IMR-90 (cell line): Measurements from ENCODE around the gene XAGE3. TPM values are rescaled to one million over a fixed set of nuclear protein-coding genes. Genes with fewer than 3 reads are reported as not detected.
"Not testable (repeated sequence)": the region's sequence is repeated elsewhere in the genome, so short reads cannot be mapped to it uniquely, and the experiment has no call there.

Experiments
- ATAC-seq: fragments of 200-7000 bp; cut with Tn5 transposase; 2 replicates; pipeline ENCODE4 v1.9.1; 2020; ENCODE audit warnings: low read depth, mild to moderate bottlenecking, moderate library complexity
- BruUV-seq: library from RNA; stranded (reverse); fragments of 400-500 nt; replicated peaks from 2 replicates; lab custom pipeline; 2021; lab: Mats Ljungman, UMichigan
- CTCF ChIA-PET: fragments of 300-600 bp; formaldehyde crosslinking; extraction: SDS; loops from one replicate; lab custom pipeline; 2021; ENCODE audit warnings: antibody characterized with exemption; lab: Yijun Ruan, JAX
- POLR2A ChIA-PET: fragments of 300-600 bp; sonication (Branson Sonifier 250); formaldehyde crosslinking; loops from one replicate; lab custom pipeline; 2022; ENCODE audit warnings: antibody characterized with exemption; ENCODE audit not compliant: unreplicated experiment; lab: Charles Lee
- DNase-seq: peaks from one replicate; pipeline ENCODE4 v3.0.0; 2013
- H2AFZ ChIP-seq: replicated peaks from 2 replicates; pipeline ENCODE3; 2013; ENCODE audit warnings: low read length, mild to moderate bottlenecking; ENCODE audit not compliant: poor library complexity
- H2AK5ac ChIP-seq: 2 replicates; pipeline ENCODE4 v1.6.1; 2013; ENCODE audit warnings: low read depth, low read length, inconsistent platforms
- H2AK9ac ChIP-seq: replicated peaks from 2 replicates; pipeline ENCODE3; 2013; ENCODE audit warnings: mild to moderate bottlenecking, low read depth, low read length, moderate library complexity; ENCODE audit not compliant: poor library complexity
- H2BK120ac ChIP-seq: 2 replicates; pipeline ENCODE4 v1.6.1; 2013; ENCODE audit warnings: low read depth, low read length, inconsistent platforms
- H2BK15ac ChIP-seq: 3 replicates; pipeline ENCODE4 v1.6.1; 2013; ENCODE audit warnings: low read depth, low read length, inconsistent platforms
- H2BK20ac ChIP-seq: 2 replicates; pipeline ENCODE4 v1.6.1; 2013; ENCODE audit warnings: low read depth, mild to moderate bottlenecking, inconsistent platforms, low read length, moderate library complexity
- H2BK5ac ChIP-seq: 2 replicates; pipeline ENCODE4 v1.6.1; 2013; ENCODE audit warnings: mild to moderate bottlenecking, low read depth, low read length, inconsistent platforms; ENCODE audit not compliant: poor library complexity, severe bottlenecking
- H3K14ac ChIP-seq: replicated peaks from 2 replicates; pipeline ENCODE4 v1.6.1; 2013; ENCODE audit warnings: low read depth, low read length, inconsistent platforms
- H3K18ac ChIP-seq: 2 replicates; pipeline ENCODE4 v1.6.1; 2013; ENCODE audit warnings: low read depth, low read length, control low read depth
- H3K23ac ChIP-seq: 2 replicates; pipeline ENCODE4 v1.6.1; 2013; ENCODE audit warnings: low read depth, low read length, inconsistent platforms
- H3K27ac ChIP-seq: 2 replicates; pipeline ENCODE4 v1.5.1; 2013; ENCODE audit warnings: mild to moderate bottlenecking, control low read depth, low read length; ENCODE audit not compliant: insufficient read depth
- H3K27me3 ChIP-seq: 2 replicates; pipeline ENCODE4 v1.6.1; 2013; ENCODE audit warnings: low read length; ENCODE audit not compliant: control insufficient read depth, insufficient read depth
- H3K36me3 ChIP-seq: 2 replicates; pipeline ENCODE4 v1.6.1; 2013; ENCODE audit warnings: low read length, mixed read lengths; ENCODE audit not compliant: control insufficient read depth, insufficient read depth
- H3K4ac ChIP-seq: 2 replicates; pipeline ENCODE4 v1.6.1; 2013; ENCODE audit warnings: low read depth, low read length, inconsistent platforms
- H3K4me1 ChIP-seq: 2 replicates; pipeline ENCODE4 v1.6.1; 2013; ENCODE audit warnings: low read length, mixed read lengths; ENCODE audit not compliant: control insufficient read depth, insufficient read depth
- H3K4me2 ChIP-seq: 2 replicates; pipeline ENCODE4 v1.6.1; 2013; ENCODE audit warnings: low read depth, mild to moderate bottlenecking, control low read depth, low read length, moderate library complexity
- H3K4me3 ChIP-seq: 2 replicates; pipeline ENCODE4 v1.5.1; 2013; ENCODE audit warnings: low read depth, mild to moderate bottlenecking, control low read depth, low read length, moderate library complexity; ENCODE audit not compliant: insufficient read depth
- H3K56ac ChIP-seq: 2 replicates; pipeline ENCODE4 v1.6.1; 2013; ENCODE audit warnings: low read length, inconsistent platforms; ENCODE audit not compliant: insufficient read depth; ENCODE audit errors: extremely low read depth
- H3K79me1 ChIP-seq, 2 experiments: 2 replicates each; pipeline ENCODE4 v1.6.1; 2013; ENCODE audit warnings: low read length in 2 of 2, inconsistent platforms in 1 of 2, low read depth in 1 of 2
- H3K9ac ChIP-seq: 2 replicates; pipeline ENCODE4 v1.6.1; 2013; ENCODE audit warnings: low read depth, low read length, control low read depth
- H3K9me1 ChIP-seq: 2 replicates; pipeline ENCODE4 v1.6.1; 2013; ENCODE audit warnings: low read length, inconsistent platforms; ENCODE audit not compliant: insufficient read depth
- H3K9me3 ChIP-seq: 2 replicates; pipeline ENCODE4 v1.6.1; 2013; ENCODE audit warnings: low read length; ENCODE audit not compliant: control insufficient read depth, insufficient read depth
- H4K20me1 ChIP-seq: 2 replicates; pipeline ENCODE4 v1.6.1; 2013; ENCODE audit warnings: low read length, inconsistent platforms; ENCODE audit not compliant: insufficient read depth
- H4K5ac ChIP-seq: 2 replicates; pipeline ENCODE4 v1.6.1; 2013; ENCODE audit warnings: mild to moderate bottlenecking, low read depth, low read length, control low read depth
- H4K8ac ChIP-seq, 2 experiments: 2 replicates each; pipeline ENCODE4 v1.6.1; 2013; ENCODE audit warnings: low read depth in 2 of 2, low read length in 2 of 2, control low read depth in 1 of 2, inconsistent platforms in 1 of 2
- H4K91ac ChIP-seq: 2 replicates; pipeline ENCODE4 v1.6.1; 2013; ENCODE audit warnings: low read depth, low read length, inconsistent platforms; ENCODE audit not compliant: insufficient read depth
- WGBS, 2 experiments: methylation state at CpG; one replicate each; pipeline versions ENCODE4 v1.1.5 to v1.1.7; 2013; ENCODE audit warnings: missing lambda C conversion rate in 2 of 2; ENCODE audit not compliant: insufficient read length in 1 of 2; ENCODE audit errors: extremely low coverage in 2 of 2; 5-methylcytosine and 5-hydroxymethylcytosine counted together
- dilution Hi-C: fragments of 300-500 bp; cut with HindIII; formaldehyde crosslinking; loops from one replicate; pipeline ENCODE4 v1.14.3; 2018; ENCODE audit warnings: low sequenced_read_pairs; ENCODE audit not compliant: unreplicated experiment
- in situ Hi-C: fragments of 300-500 bp; cut with MboI; formaldehyde crosslinking; loops from 3 replicates; pipeline ENCODE4 v1.14.3; 2019; ENCODE audit warnings: low sequenced_read_pairs, inconsistent platforms, mixed read lengths
- intact Hi-C: fragments of 100-400 bp; cut with micrococcal nuclease; formaldehyde crosslinking; loops from 2 replicates; pipeline ENCODE4 v1.10.0; 2022
- polyA plus RNA-seq, 3 experiments: library from polyadenylated mRNA; depleted of rRNA; stranded (reverse); fragments of >200 nt; gene quantifications; 2 replicates each; pipeline ENCODE4 v1.2.3, GENCODE V29; 2012; ENCODE audit warnings: low replicate concordance in 1 of 3
- total RNA-seq: library from RNA; depleted of rRNA; stranded (reverse); fragments of >200 nt; gene quantifications from 2 replicates; pipeline ENCODE4 v1.2.3, GENCODE V29; 2012

XAGE3 gene
- total and polyA plus RNA-seq, 2 of the 4 experiments (the other 2 are of a cell fraction) = not detected

DNA sequence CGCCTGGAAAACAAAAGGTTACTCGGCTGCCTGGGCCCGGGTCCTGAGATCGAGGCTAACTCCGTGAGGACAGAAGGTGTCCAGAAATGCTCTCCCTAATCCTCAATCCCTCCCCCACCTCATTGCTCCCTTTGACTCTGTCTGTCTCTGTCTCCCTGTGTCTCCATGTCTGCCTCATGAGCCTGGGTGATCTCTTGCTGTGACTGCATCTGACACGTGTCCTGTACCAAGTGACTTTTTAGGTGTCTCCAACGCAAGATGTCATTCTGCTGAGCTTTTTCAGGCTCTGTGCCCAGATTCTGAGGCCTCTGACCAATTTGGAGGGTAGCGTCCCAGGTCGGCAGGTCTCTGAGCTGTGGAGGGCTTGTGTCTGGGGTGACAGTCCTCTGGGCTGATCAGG is 20.2 kb upstream of the XAGE3 start:
- WGBS, 2 experiments = no CpG with 5 or more reads among the region's 9 CpGs
- H2AK9ac ChIP-seq, H2BK120ac ChIP-seq, H2AFZ ChIP-seq, H3K14ac ChIP-seq, H3K4me3 ChIP-seq, H3K9me3 ChIP-seq, H3K18ac ChIP-seq, POLR2A ChIA-PET, H4K91ac ChIP-seq, H2BK20ac ChIP-seq, H2AK5ac ChIP-seq, BruUV-seq, H3K56ac ChIP-seq, in situ Hi-C loops, H4K20me1 ChIP-seq, H3K27me3 ChIP-seq, H2BK15ac ChIP-seq, H3K27ac ChIP-seq, H3K23ac ChIP-seq, dilution Hi-C loops, ATAC-seq, H2BK5ac ChIP-seq, intact Hi-C loops, H3K4ac ChIP-seq, H4K8ac ChIP-seq, H3K9me1 ChIP-seq, H4K5ac ChIP-seq, H3K4me2 ChIP-seq, H3K79me1 ChIP-seq, CTCF ChIA-PET, H3K36me3 ChIP-seq, H3K4me1 ChIP-seq, DNase-seq, H3K9ac ChIP-seq: not testable (repeated sequence)

DNA sequence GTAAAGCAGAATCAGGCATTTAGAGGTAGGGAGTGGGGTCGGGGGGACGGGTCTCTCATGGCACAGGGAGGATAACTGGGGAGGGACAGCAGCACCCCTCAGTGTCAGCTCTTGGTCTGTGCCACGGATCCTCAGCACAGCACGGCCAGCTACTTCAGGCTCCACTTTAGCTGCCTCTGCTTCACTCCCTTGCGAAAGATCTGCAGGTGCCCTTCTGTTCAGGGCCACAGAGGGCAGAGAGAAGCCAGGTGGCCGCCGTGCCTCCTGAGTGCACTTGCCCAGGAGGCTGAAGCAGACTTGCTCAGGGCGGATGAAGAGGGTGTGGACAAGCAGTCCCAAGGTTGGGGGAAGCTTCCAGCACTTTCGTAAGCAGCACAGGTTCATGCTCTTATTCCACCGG is 19.6 kb upstream of the XAGE3 start:
- H3K4me1 ChIP-seq, H3K14ac ChIP-seq, H2AFZ ChIP-seq, in situ Hi-C loops, dilution Hi-C loops, H3K9me3 ChIP-seq, H2BK20ac ChIP-seq, CTCF ChIA-PET, H2BK120ac ChIP-seq, H3K23ac ChIP-seq, ATAC-seq, BruUV-seq, H2AK5ac ChIP-seq, H3K9me1 ChIP-seq, H4K8ac ChIP-seq, H4K91ac ChIP-seq, intact Hi-C loops, H2BK15ac ChIP-seq, H3K79me1 ChIP-seq, H4K5ac ChIP-seq, H3K27me3 ChIP-seq, H4K20me1 ChIP-seq, H3K27ac ChIP-seq, H3K4me3 ChIP-seq, DNase-seq, H3K18ac ChIP-seq, H2BK5ac ChIP-seq, H3K36me3 ChIP-seq, H3K56ac ChIP-seq, H3K4me2 ChIP-seq, H3K4ac ChIP-seq, H2AK9ac ChIP-seq, H3K9ac ChIP-seq, POLR2A ChIA-PET: not testable (repeated sequence)
- WGBS, 2 experiments = no CpG with 5 or more reads among the region's 10 CpGs
